ENCODE results near the gene HSP90AB1.
"Not testable (repeated sequence)": the region's sequence is repeated elsewhere in the genome, so short reads cannot be mapped to it uniquely, and the experiment has no call there.

The HSP90AB1 gene

GRCh38 chr6:44222486-44223318 is 24.2 kb upstream of the HSP90AB1 start:
- no peak for DNase-seq (ENCODE audit: low read depth)

DNA sequence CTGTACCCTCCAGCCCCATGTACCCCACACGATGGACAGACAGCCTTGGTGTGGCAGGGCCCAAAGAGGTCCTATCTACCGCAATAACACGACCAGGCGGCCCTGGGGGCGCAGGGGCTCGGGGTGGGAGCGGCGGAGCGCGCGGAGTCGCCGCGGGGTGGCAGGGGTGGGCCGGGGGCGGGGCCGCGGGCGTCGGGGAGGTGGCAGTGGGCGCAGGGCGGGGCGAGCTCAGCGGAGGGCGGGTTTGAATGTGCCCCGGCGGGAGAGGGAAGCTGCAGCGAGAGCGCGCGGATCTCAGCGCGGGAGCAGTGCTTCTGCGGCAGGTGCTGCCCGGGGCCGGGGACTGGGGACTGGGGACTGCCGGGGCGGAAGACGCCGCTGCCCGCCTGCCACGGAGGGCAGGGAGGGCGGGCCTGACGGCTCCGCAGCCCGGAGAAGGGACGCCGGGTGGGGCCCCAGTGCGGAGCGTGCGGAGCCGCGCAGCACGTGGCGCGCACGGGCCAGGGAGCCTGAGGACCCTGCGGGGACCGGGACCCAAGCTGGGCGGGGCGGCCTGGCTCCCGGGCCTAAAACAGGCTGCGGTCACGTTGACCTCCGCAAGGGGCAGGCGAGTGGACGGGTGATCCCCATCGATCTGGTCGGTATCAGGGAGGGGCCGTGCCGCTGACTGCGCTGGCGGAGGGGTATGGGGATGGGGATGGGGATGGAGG is 23.4 kb upstream of the HSP90AB1 start, which contains the start of gene SLC29A1:
TSS of gene SLC29A1 (plus strand) at position 277 of the 710 bp plus-strand sequence. CDS start 3,719 bp downstream, outside the sequence.
- DNase-seq (ENCODE audit: low read depth), result peak; percentile 67

DNA sequence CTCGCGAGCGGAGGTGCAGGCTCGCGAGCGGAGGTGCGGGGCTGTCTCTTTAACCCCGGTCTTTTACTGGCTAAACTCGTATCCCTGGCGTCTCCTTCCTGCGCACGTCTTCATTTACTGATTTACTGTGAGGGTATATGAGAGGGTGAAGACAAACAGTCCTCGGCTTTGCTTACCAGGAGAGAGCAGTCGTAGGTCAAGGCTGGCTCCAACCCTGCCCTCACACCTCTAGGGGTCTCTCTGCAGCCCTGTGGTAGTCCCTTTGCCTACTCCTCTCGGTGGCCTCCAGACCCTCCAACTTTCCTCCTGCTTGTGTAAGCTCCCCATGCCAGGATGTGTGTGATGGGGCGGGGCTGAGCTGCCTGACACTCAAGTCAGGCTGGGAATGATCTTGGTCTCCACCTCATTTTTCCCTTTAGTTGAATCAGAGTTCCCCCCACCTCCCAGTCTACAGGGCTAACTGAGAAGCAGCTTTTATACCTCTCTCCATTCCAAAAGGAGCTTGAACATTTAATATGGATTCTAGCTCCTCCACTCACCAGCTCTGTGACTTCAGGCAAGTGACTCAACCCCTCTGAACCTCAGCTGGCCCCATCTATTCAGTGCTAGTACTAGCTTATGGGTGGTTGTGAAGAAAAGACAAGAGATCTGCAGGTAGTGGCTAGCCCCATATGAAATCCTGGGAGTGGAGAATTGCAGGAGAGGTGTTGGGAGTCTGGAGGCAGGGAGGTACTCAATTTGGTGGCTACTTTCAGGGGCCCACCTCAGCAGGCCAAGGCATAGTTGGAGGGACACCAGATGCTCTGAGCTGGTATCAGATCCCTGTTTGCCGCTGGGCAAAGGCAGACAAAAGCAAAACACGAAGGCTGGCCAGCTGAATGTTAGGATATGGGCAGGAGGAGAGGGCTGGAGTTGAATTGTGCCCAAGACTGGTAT is 22.6 kb upstream of the HSP90AB1 start:
- no peak for DNase-seq (ENCODE audit: low read depth)

DNA sequence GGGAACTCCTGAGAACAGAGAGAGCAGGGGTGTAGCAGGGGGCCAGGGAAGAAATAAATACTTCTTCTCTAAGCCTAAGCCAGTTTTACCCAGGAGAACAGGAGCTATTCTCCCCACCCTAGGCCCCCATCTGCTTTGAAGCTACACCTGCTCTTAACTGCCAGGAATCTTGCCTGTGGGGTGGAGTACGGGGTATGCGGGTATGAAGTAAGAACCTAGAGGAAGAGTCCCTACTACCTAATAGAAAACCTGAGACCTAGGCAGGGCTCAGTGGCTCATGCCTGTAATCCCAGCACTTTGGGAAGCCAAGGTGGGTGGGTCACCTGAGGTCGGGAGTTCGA is 22.0 kb upstream of the HSP90AB1 start:
- no peak for DNase-seq (ENCODE audit: low read depth)

GRCh38 chr6:44225579-44226325 is 21.1 kb upstream of the HSP90AB1 start:
- DNase-seq (ENCODE audit: low read depth), result no peak

- DNase-seq (ENCODE audit: low read depth), result no peak
Observed at GRCh38 chr6:44226368-44227147, 20.3 kb upstream of the HSP90AB1 start.

DNA sequence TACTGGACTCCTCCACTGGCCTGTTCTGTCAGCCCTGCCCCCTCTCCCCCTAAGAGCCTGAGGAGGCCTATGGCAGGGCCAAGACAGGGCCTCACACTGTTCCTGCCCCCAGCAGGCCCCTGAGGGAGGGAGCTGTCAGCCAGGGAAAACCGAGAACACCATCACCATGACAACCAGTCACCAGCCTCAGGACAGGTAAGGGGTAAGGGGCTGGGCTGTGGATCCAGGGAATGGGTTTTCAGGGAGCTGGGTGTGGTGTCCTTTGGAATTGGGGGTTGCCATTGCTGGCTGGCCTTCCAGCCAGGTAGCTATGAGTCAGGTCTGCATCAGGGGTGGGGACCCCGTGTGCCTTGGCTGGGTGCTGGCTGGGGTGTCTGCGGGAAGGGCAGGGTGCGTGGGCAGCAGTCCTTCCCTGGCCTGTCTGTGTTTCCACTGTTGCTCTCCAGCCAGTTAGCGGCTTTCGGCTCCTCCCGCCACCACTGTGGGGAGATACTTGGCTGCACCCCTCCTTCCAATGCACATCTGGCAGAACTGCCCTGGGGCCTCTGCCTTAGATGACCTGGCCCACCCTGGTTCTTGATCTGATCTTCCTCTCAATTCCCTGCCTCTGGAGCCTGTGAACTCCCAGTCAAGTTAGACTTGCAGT is 19.6 kb upstream of the HSP90AB1 start:
- no peak for DNase-seq (ENCODE audit: low read depth)

DNA sequence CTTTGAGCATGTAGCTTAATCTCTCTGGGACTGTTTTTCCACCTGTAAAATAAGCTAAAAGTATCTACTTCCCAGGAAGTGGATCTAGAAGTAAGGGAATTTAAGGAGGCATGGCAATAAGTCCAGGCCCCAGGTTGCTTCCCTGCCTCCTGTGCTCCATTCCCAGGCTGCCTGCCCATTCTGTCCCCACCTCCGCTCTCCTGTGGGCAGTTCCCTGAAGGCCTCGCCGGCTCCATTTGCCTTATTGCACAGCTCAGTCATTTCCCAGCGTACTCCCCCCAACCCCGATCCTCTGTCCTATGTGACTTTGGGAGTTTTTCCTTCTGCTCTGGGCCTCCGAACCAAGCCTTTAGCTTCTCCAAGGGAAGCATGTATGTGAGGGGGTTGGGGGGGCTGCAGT is 18.9 kb upstream of the HSP90AB1 start:
- DNase-seq (ENCODE audit: low read depth), result no peak

- no peak for DNase-seq (ENCODE audit: low read depth)
Observed at GRCh38 chr6:44228433-44228832, 18.5 kb upstream of the HSP90AB1 start.

- no peak for DNase-seq (ENCODE audit: low read depth)
Observed at GRCh38 chr6:44228836-44229235, 18.1 kb upstream of the HSP90AB1 start.

DNA sequence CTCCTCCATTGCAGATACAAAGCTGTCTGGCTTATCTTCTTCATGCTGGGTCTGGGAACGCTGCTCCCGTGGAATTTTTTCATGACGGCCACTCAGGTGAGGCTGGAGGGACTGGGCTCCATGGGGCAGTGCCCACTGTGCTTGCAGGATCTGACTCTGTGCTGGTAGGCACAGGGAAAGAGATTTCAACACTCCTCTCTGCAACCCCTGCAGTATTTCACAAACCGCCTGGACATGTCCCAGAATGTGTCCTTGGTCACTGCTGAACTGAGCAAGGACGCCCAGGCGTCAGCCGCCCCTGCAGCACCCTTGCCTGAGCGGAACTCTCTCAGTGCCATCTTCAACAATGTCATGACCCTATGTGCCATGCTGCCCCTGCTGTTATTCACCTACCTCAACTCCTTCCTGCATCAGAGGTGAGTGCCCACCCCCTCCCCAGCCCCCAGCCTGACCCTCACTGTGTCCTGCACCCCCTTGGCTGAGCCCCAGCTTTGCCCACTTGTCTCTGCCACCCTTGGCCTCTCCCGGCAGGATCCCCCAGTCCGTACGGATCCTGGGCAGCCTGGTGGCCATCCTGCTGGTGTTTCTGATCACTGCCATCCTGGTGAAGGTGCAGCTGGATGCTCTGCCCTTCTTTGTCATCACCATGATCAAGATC is 17.4 kb upstream of the HSP90AB1 start:
- DNase-seq (ENCODE audit: low read depth), result no peak

GRCh38 chr6:44230034-44230675 is 16.7 kb upstream of the HSP90AB1 start:
- no peak for DNase-seq (ENCODE audit: low read depth)

GRCh38 chr6:44231426-44231825 is 15.5 kb upstream of the HSP90AB1 start:
- DNase-seq (ENCODE audit: low read depth), result not testable (repeated sequence)

- no peak for DNase-seq (ENCODE audit: low read depth)
Observed at GRCh38 chr6:44232676-44233566, 14.0 kb upstream of the HSP90AB1 start.

DNA sequence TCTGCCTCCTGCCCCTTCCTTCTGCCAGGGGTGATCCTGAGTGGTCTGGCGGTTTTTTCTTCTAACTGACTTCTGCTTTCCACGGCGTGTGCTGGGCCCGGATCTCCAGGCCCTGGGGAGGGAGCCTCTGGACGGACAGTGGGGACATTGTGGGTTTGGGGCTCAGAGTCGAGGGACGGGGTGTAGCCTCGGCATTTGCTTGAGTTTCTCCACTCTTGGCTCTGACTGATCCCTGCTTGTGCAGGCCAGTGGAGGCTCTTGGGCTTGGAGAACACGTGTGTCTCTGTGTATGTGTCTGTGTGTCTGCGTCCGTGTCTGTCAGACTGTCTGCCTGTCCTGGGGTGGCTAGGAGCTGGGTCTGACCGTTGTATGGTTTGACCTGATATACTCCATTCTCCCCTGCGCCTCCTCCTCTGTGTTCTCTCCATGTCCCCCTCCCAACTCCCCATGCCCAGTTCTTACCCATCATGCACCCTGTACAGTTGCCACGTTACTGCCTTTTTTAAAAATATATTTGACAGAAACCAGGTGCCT is 13.3 kb upstream of the HSP90AB1 start:
- no peak for DNase-seq (ENCODE audit: low read depth)

DNA sequence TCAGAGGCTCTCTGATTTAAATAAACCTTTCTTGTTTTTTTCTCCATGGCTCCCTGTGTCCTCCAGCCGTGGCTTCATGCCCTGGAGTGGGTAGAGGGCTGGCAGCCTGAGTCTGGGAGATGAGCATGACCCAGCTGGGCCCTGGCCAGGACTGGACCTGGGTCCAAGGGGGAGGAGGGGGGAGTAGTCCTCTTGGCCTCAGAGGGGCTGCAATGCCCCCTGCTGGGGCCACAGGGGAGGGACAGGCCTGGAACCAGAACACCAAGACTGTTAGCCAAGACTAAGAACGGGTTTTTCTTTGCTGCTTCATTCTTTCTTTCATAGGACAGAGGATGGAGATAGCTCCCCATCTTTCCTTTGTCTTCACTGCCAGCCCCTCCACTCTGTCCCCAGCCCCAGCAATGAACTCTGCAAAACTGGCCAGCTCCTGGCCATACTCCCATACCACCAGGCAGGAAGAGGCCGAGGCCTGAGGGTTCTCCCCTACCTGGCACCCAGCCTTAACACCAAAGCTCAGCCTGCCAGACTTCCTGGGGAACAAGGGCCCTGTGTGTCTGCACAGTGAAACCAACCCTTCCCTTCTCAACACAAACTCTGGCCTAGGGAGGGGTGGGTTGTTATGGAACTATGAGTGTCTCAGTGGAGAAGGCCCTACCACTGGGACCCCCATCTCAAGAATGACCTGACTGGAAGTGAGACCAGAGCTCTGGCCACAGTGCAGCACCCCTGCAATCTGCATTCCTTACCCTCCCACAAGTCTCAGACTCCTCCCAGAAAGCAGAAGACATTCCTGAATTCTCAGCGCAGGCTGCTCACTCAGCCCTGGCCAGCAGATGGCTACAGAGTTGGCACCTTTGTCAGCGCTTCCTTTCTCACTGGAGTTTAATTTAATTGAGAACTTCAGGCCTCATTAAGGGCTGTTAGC is 12.5 kb upstream of the HSP90AB1 start:
- no peak for DNase-seq (ENCODE audit: low read depth)

DNA sequence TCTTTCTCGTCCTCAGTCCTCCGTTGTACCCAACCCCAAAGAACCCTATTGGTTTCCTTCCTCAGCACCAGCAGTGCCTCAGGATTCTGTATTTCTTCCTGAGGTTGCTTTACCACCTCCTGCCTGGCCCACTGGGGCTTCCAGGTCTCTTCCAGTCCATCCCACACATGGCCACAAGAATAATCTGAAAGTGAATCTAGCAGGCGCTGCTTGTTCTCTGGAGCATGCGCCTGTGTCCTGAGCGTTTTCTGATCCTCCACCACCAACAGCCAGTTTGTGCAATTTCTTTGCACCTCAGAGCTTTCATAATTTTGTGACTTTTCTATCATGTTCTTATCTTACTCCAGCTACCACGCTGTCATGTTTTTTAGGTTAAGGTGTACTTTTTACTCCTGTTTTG is 11.6 kb upstream of the HSP90AB1 start:
- no peak for DNase-seq (ENCODE audit: low read depth)
